GM21576 (cell line): Measurements from ENCODE around the gene POFUT1.

Source experiments
- ATAC-seq: cut with Tn5 transposase; IDR thresholded peaks from one replicate; pipeline ENCODE4 v1.9.1; 2021; ENCODE audit warnings: mild to moderate bottlenecking, moderate library complexity; ENCODE audit not compliant: unreplicated experiment

The POFUT1 gene

DNA sequence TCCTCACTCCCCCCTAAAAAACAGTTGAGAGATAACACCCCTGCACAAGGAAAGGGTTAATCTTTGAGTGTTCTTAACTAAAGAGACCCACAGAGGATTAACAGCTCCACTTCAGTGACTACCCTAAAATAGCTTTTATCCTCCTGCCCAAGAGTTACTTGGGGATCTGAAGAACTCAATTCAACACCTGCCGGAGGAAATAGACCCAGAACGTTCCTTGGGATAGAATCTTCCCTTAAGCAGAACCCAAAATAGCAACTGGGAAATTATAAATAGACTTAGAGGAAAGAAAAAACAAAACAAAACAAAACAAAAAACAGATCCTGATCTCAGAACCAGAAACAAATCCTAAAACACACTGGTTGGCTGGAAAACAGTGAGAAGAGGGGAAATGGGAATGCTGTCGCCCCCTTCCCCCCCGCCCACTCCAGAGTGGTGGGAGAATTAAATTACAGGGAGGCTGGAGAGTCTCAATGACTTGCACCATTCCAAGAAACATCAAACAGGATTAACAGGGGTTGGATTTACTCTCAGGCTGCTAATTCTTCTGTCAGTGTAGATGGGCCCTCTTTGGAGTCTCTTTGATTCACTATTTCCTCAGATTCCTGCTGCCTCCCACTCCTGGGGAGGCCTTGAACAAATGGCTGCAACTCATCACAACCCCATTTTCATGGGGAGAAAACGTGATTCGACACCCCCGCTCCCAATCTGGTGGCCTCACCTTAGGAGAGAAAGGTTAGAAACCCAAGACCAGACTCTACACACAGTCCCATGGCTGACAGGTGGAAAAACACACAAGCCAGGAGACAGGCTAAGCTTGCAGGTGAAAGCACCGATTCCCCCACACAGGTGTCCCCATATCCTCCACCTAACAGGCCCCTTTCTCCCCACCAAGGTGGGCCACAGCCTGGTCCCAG lies 1.6 kb upstream of the POFUT1 start:
- no peak for ATAC-seq

GRCh38 chr20:32206760-32207625 lies 687 bp upstream of the POFUT1 start:
- peak; percentile 17 for ATAC-seq

DNA sequence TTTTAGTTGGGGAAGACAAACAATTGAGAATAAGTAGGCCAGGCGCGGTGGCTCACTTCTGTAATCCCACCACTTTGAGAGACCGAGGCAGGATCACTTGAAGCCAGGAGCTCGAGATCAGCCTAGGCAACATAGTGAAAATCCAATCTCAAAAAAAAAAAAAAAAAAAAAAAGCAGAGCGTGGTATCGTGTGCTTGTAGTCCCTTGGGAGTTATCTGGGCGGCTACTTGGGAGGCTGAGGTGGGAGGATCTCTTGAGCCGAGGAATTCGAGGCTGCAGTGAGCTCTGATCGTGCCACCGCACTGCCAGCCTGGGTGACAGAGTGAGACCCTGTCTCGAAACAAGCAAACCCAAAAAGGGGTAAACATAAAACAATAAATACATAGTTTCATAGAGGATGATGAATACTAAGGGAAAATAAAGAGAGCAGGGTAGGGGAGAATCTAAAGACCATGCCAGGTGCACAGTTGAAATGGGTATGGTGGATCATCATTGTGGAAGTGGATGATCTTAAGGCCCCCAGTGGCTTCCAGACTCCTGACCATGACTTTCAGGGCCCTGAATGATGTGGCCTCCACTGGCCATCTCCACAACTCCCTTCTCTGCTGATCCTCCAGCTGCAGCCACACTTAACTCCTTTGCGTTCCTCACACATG lies 947 bp downstream of the POFUT1 start:
- no peak for ATAC-seq

DNA sequence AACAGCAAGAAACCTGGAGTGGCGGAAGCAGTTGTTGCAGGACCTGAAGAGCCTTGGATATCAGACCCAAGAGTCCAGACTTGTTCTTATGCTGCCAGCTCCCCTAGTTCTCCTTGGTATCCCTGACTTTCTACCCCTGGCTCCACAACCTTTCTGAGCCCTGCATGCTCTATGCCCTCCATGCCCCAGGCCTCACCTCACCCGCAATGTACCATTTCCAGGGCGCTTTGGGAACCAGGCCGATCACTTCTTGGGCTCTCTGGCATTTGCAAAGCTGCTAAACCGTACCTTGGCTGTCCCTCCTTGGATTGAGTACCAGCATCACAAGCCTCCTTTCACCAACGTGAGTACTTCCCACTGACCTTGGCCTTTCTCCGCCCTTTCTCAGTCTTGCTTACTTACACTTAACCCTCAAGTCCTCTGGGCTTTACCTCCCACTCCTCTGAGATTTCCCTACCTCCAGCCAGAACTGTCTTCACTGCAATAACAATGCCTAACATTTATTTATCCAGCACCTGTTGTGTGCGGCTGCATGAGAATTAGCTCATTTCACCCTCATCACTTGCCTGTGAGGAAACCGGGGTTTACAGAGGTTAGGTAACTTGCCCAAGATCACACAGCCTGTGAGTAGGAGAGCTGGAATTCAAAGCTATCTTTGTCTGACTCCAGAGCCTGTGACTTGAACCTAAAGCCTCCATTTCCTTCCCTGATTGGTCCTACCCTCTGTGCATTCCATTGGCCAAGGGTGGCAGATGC lies 2.3 kb downstream of the POFUT1 start:
- ATAC-seq = no peak

DNA sequence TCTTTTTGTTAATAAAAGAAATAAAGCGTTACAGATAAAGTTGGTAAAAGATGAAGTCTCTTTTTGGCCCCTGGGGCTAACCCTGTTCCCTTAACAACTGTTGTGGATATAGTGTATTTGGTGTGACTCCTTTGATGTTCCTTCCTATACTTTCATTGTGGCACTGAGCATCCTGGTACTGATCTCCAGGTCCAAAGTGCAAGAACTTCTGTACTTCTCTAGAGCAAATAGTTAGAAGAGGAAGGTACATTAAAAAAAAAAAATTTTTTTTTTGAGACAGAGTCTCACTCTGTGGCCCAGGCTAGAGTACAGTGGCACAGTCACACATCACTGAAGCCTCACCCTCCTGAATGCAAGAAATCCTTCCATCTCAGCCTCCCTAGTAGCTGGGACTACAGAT lies 6.2 kb downstream of the POFUT1 start:
- no peak for ATAC-seq

GRCh38 chr20:32215147-32215546 lies 7.5 kb downstream of the POFUT1 start:
- no peak for ATAC-seq

DNA sequence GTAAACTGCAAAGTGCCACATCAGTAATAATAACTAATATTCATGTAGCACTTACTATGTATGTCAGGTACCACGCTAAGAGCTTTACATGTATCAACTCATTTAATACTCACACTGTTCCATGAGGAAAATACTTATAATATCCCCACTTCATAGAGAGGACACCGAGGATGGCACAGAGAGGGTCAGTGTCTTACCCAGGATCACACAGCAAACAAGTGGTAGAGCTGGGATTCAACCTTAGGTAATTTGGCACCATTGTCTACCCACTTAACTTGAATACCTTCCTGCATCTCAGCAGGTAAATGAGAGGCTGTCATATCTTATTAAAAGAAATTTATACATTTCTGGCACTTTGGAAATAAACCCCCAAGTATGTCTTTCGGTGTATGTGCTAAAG lies 8.0 kb downstream of the POFUT1 start:
- ATAC-seq = no peak

DNA sequence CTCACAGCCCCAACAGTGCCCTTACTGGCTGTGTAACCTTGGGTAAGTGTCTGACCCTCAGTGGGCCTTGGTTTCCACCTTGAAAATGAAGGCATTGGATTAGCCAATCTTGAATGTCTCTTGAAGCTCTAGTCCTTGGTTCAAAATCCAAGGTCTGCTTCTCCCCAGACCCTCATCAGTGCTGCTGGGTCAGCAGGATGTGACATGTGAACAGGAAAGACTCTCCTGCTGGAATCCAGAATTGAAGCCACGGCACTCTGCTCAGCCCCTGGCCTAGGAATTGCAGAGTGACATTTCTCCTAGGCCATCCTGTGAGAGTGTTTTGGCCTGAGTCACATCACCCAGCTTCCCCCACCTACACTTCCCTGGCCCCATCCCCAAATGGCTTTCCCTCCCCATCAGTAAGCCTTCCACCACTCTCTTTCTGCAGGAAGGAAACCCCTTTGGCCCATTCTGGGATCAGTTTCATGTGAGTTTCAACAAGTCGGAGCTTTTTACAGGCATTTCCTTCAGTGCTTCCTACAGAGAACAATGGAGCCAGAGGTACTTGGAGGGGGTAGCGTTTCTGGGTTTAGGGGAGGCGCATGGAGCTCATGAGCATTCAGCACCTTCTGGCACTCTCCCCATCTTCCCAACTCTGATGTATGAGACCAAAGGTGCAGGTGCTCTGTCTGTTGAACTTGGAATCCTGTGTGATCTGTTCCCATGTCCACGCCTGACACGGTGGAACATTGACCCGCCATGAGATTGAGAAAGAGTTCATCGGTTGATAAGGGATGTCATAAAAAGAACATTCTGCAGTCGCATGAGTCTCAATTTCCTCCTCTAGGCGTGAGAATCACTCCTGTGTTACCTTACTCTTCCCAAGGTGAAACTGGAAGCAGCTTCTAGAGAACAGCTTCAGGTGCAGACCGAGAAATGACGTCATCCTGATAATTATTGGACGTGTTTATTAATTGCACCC lies 8.8 kb downstream of the POFUT1 start:
- ATAC-seq = no peak

DNA sequence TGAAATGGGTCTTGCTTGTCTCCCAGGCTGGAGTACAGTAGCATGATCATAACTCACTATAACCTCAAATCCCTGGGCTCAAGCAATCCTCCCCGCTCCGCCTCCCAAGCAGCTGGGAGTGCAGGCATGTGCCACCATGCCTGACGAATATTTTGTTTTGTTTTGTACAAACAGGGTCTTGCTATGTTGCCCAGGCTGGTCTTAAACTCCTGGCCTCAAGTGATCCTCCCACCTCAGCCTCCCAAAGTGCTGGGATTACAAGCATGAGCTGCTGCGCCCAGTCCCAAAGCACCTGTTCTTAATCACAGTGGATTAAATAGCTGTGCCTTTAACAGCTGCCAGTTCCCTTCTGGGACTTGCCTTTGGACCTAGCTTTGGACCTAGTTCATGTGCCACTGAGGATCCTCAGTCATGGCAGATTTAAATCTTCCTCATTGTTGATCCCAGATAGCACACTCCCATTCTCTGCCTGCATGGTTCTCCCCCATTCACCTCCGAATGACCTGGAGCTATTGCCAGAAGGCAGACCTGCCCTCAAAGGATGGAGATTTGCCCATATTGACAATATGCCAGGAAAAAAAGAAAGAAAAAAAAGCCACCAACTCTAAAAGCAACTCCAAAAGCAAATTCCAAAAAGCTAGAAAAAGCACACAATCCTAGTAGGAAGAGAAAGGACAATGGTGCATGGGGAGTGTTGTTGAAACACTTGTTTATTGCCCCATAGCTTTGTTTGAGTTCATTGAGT lies 10.6 kb downstream of the POFUT1 start:
- no peak for ATAC-seq

- no peak for ATAC-seq
Observed at GRCh38 chr20:32224463-32224862, 16.8 kb downstream of the POFUT1 start.

DNA sequence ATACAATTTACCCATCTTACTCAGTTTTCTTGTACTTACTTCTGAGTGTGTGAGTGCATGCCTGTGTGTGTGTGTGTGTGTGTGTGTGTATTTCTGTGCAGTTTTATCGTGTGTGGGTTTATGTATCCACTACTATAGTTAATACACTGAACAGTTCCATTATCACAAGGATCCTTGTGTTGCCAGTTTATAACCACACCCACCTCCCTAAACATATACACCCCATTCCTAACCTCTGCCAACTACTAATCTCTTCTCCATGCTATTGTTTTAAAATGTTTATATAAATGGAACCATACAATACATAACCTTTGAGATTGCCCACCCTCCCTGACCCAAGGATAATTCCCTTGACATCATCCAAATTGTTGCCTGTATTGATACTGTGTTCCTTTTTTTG lies 18.7 kb downstream of the POFUT1 start:
- no peak for ATAC-seq

GRCh38 chr20:32227306-32227705 lies 19.6 kb downstream of the POFUT1 start:
- ATAC-seq = no peak

DNA sequence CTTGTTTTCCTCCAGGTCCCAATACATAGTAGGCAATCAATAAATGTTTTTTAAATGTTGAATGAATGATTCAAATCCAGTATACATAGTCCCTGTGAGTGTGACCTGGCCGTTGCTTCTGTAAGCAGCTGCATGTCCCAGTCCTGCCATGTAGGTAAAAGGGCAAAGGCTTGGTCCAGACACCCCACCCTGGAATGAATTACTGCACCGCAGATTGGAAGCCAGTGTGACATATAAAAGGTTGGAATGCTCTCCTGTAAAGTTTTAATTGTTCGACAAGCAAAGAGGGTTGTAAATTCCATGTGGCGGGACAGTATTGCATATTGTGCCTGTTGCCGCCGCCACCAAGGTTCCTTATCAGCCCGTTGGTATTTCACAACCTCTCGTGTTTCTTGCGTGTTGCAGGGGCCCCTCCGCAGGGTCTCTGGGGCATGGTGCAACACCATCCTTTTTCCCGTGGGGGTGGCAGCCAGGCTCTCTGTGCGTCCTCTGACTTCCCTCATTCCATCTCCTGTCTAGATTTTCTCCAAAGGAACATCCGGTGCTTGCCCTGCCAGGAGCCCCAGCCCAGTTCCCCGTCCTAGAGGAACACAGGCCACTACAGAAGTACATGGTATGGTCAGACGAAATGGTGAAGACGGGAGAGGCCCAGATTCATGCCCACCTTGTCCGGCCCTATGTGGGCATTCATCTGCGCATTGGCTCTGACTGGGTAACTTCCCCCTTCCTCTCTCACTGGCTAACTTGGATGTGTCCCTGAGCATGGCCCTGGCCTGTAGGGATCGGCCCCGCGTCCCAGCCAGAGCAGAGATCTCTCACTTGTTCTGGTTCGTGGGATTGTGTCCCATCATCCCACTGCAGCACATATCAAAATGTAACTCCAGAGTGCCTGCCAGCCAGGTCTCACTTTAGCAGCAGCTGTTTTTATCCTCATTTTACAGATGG lies 20.3 kb downstream of the POFUT1 start:
- no peak for ATAC-seq

- no peak for ATAC-seq
Observed at GRCh38 chr20:32229251-32229747, 21.6 kb downstream of the POFUT1 start.

GRCh38 chr20:32230707-32231106 lies 23.0 kb downstream of the POFUT1 start:
- no peak for ATAC-seq

GRCh38 chr20:32231245-32231644 lies 23.6 kb downstream of the POFUT1 start:
- ATAC-seq = no peak

DNA sequence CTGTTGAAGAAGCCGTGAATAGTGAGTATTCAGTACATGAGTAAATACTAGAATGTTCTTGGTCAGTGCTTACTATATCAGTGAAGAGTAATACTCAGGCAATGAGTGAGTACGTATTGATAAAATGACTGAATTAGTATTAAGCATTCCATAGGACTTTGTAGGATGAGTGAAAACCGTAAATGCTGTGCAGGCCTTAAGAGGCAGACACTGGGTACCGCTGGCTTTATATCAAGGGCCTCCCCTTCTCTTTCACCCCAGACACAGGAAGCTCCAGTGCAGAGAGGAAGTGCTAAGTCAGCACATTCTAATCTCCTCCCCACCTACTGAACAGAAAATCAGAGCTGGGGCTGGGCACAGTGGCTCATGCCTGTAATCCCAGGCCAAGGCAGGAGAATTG lies 24.2 kb downstream of the POFUT1 start:
- no peak for ATAC-seq
